HG03521 (cell line): Measurements from ENCODE around the gene PRTG.

Source experiments
- ATAC-seq: cut with Tn5 transposase; IDR thresholded peaks from one replicate; pipeline ENCODE4 v1.9.1; 2021; ENCODE audit warnings: mild to moderate bottlenecking, moderate library complexity; ENCODE audit not compliant: unreplicated experiment

Gene PRTG

DNA sequence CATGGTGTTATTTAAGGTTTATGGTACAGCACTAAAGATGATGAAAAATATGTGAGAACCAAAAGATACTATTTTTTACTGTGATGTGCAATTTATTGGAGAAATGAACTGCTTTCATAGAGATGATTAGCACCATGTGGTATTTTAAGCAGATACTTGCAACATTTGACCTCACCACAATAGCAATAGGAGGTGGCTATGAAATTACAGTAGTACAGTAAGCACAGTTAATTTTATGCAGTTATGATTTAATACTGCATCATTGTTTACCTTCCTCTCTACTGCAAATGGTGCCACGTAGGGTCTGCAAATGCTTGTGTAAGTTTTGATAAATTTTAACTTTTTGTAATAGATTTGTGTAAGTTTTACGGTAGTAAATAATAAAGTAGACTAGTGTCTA is 168.9 kb downstream of the PRTG start:
- no peak for ATAC-seq

DNA sequence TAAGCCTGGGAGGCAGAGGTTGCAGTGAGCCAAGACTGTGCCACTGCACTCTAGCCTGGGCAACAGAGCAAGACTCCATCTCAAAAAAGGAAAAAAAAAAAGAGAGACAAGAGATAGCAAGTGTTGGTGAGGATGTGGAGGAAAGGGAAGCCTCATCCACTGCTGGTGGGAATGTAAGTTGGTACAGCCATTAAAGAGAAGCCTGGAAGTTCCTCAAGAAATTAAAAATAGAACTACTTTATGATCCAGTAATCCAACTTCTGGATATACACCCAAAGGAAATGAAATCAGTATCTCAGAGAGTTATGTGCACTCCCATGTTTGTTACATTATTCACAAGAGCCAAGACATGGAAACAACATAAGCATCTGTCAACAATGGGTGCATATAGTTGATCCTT is 169.7 kb downstream of the PRTG start:
- no peak for ATAC-seq

DNA sequence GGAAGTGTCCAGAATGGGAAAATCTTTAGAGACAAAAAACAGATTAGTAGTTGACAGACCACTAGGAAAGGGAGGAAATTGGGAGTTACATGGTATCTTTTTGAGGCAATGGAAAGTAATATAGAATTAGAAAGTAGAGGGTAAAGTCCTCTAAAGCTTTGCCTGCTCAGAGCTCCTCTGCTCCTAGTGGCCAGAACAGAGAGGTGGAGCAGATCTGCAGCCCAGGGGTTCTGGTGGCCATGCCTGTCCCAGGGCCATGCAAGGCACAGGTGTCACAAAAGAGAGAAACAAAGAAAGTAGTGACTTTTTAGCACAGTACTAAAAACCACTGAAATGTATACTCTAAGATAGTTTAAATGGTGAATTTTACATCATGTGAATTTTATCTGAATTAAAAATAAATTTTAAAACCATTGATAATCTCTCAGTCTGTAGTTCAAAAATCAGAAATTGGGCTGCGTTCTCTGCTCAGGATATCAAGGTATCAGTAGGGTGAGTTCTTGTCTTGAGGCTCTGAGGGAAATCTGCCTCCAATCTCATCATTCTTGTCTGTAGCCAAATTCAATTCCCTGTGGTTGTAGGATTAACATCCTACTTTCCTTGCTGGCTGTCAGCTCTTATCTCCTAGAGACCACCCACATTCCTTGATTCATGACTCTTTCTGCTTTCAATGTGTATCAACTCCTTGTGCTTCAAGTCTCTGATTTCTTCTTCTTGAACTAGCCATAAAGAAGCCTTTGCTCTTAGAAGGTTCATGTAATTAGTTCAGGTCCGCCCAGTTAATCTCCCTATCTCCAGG is 178.4 kb downstream of the PRTG start:
- no peak for ATAC-seq

DNA sequence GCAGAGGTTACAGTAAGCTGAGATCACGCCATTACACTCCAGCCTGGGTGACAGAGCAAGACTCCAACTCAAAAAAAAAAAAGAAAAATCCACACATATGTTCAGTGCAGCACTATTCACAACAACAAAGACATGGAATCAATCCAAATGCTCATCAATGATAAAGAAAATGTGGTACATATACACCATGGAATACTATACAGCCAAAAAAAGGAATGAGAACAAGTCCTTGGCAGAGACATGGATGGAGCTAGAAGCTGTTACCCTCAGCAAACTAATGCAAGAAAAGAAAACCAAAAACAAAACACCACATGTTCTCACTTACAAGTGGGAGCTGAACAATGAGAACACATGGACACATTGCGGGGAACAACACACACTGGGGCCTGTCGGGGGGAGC is 180.4 kb downstream of the PRTG start:
- ATAC-seq, result no peak
